ENCODE data around the gene PPM1D.

- TF ChIP-seq MAX (IDR thresholded peaks at IDR 0.05) (no peak), REST (IDR thresholded peaks at IDR 0.05; ENCODE audit: low read depth) (no peak), EP300 (IDR thresholded peaks at IDR 0.05; ENCODE audit: borderline replicate concordance) (no peak), RAD21 (IDR thresholded peaks at IDR 0.05; ENCODE audit: low read depth) (no peak), YY1 (IDR thresholded peaks at IDR 0.05; ENCODE audit: low read depth) (no peak), FOXM1 (IDR thresholded peaks at IDR 0.05; ENCODE audit: borderline replicate concordance, low read depth) (no peak), CEBPB (IDR thresholded peaks at IDR 0.05) (no peak), TAF1 (IDR thresholded peaks at IDR 0.05; ENCODE audit: low read depth) (no peak), TEAD4 (IDR thresholded peaks at IDR 0.05) (no peak), USF1 (IDR thresholded peaks at IDR 0.05) (no peak), CREB1 (IDR thresholded peaks at IDR 0.05; ENCODE audit: low read depth) (no peak)
These were observed 39.0 kb downstream of the PPM1D start for GRCh38 chr17:60639019-60639330.
